ENCODE results near the gene SDC1.

The SDC1 gene

DNA sequence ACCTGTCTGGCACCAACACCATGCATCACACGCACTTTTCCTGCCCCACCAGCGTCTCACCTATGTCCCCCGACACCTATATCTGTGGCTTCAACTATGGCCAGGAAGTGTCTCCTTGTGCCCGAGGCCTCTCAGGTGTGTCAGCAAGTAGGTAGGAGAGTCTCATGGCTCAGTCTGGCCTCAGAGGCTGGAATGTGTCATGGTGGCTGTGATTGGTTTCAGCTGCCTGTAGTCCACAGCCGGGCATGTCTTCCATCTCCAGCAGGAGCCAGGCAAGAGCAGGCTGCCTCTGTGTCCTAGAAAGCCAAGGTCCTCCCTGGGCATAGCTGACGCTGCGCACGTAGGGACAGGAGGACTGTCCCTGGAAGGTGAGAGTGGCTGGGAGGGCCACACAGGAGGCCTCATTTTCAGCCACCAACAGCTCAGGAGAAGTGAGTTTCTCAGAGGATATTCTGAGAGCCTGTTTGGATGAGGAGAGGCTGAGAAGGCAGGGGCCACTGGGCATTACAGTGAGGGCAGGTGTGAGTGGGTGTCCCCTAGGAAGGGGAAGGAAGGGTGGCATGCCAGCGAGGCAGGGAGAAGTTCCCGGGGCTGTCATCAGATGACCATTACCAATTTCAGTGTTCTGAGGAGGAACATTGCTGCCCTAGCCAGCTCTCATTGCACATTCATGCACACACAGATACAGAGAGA lies 47.2 kb downstream of the SDC1 start:
- H3K4me3 ChIP-seq, result no peak overlapping the region
- H3K27ac ChIP-seq, result peak overlapping the region in 17 of 21 experiments; percentile 44 to 85 (median 80)

DNA sequence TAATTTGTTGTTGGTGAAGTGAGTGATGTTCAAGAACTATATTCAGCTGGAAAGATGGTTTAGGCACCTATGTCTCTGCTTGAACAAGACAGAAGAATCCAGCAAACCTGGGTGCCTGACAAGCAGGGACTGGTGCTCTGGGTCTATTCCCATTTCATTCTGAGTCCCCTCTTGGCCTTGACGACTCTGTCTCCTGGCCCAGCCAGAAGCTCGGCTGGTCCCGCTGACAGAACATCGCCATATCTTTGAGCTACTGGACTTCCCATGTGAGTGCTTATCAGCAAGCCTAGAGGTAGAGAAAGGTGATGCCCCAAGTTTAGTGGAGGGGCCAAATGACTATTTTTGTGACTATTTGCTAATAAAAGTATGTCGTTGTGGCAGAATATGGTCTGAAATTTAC lies 48.2 kb downstream of the SDC1 start:
- H3K4me3 ChIP-seq, result no peak overlapping the region
- H3K27ac ChIP-seq, result peak overlapping the region in 10 of 21 experiments; percentile 11 to 85 (median 47)

DNA sequence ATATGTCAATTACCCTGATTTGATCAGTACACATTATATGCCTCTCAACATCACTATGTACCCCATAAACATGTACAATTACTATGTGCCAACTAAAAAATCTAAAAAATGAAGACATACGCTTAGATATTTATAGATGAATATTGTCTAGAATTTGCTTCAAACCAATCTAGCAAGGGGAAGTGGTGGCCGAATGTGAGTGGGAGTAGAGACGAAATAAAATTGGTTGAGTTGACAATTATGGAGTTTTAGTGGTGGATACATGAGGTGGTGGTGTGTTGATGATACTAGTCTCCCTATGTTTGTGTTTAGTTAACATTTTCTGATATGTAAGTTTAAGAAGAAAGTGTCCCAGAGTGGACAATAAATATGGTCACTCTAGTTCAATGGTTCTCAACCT lies 49.0 kb downstream of the SDC1 start:
- peak overlapping the region in 2 of 21 experiments; percentile 24 to 27 for H3K27ac ChIP-seq
- H3K4me3 ChIP-seq, result no peak overlapping the region

DNA sequence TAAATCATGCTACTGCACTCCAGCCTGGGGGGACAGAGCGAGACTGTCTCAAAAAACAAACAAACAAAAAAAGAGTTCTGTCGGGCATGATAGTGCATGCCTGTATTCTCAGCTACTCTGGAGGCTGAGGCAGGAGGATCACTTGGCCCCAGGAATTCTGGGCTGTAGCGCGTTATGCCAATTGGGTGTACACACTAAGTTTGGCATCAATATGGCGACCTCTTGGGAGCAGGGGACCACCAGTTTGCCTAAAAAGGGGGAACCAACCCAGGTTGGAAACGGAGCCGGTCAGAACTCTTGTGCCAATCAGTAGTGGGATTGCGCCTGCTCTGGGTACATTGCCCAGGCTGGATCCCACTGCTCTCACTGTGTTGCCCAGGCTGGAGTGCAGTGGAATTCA lies 49.7 kb downstream of the SDC1 start:
- H3K27ac ChIP-seq, result peak overlapping the region in 1 of 21 experiments; percentile 13
- H3K4me3 ChIP-seq, result no peak overlapping the region

DNA sequence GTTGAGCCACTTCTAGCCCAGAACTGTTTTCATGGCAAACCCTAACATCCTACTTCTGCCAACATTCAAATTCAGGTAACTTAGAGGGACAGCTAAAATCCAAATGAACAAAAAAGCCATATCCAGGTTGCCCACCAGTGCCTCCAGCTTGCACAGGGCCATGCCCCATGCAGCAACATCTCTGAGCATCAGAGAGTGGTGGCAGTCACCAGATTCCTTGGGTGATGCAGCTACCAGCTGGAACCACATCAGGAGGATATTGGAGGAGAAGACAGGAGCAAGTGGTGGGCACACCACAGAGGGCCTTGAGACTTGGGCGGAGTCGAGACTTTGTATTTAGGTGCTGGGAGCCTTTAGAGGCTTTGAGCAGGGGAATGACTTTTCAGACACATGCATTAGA lies 50.5 kb downstream of the SDC1 start:
- Histone ChIP-seq H3K27ac (peak overlapping the region in 1 of 21 experiments; percentile 3), H3K4me3 (no peak overlapping the region)

DNA sequence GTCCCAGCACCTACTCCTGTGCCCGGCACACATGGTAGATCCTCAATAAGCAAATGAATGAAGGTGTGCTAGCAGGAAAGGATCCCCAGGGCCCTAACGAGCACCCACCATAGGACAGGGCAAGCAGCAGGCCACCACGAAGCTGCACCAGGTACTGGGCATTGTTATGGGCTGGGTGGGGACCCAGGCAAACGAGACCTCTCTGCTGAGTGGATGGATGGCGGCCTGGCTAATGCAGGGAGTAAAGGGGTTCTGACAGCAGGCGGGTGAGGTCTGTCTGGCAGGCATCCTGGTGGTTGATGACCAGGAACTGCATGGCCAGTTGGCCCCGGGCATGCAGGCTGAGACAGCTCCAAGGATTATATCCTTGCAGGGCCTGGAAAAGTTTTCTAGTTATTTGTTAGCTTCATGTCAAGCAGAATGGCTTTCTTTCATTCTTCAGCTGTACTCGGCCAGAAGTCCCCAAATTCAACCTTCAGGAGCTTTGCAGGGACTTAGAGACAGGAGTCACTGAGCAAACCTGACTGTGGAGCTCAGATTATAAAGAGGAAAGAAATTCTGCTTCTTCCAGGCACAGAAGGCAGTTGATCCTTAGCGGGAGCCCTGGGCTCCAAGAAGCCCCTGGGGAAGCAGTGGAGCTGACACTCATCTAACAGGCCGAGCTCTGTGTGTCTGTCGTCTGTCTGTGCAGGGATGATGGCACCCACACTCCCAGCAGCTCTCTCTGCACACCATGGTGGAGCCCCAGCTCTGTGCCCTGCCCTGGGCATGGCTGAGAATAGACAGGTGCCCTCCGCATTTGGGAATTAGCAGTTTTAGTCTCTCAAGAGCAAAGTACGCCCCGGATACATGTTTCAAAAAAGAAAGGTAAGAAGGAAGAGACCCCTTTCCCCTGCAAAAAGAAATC lies 51.2 kb downstream of the SDC1 start:
- no peak overlapping the region for H3K4me3 ChIP-seq

DNA sequence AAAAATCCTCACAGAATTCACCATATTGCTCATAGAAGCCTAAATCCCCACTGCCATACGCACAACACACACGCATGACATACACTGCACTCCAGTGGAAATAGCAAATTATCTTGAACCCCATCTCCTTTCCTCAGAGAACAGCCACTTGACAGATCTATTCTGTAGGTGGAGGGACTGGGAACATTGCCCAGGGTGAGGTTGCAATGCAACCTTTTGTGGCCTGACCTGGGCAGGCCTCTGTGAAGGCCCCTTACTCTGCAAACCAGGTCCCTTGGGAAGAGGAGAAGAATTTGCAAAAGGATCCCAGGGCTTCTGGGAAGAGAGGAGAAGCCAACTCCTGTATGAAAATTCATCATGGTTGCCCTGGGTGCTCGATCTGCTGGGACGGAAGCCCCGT lies 51.9 kb downstream of the SDC1 start:
- peak overlapping the region in 14 of 21 experiments; percentile 10 to 83 (median 76) for H3K27ac ChIP-seq
- no peak overlapping the region for H3K4me3 ChIP-seq

More for the DNA sequence above, 51.2 kb downstream of the SDC1 start:
- H3K27ac ChIP-seq, result peak overlapping the region in 8 of 21 experiments; percentile 1 to 83 (median 77)

DNA sequence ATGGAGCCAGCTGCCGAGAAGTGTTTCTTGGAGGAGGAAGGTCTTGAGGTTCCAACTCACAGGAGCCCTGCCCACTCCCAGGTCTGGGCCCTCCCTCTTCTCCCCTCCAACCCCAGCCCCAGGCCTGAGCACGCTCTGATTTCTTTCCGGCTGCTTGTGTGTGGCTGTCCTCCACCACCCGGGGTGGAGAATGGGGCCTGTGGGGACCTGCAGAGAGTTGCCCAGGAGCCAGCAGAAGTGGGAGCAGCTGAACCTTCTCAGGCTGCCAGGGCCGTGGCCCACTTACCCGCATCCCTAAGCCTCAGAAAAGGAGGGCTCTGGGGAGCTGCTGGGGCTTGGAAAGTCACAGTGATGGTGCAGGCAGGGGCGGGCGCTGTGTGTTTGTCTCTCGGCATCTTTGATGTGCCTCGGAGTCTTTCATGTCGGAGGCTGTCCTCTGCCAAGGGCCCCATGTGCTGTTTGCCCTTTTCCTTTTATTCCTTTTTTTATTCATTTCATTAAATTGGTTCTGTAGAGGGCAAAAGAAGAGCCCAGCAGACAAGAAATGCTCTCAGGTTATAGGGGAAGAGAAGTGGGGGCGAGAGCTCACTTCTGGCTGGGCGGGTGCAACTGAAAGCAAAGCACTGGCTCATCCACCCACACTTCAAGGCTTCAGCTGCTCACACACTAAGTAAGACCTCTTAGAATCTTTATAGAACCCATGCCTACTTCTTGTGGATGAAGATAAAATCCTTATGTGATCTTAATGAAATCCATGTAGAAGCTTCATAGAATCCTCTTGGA lies 52.5 kb downstream of the SDC1 start:
- peak overlapping the region in 20 of 21 experiments; percentile 10 to 83 (median 75) for H3K27ac ChIP-seq
- H3K4me3 ChIP-seq, result no peak overlapping the region

- peak overlapping the region in 17 of 21 experiments; percentile 10 to 81 (median 67) for H3K27ac ChIP-seq
- H3K4me3 ChIP-seq, result no peak overlapping the region
These were observed 53.4 kb downstream of the SDC1 start for GRCh38 chr2:20171445-20171977.

DNA sequence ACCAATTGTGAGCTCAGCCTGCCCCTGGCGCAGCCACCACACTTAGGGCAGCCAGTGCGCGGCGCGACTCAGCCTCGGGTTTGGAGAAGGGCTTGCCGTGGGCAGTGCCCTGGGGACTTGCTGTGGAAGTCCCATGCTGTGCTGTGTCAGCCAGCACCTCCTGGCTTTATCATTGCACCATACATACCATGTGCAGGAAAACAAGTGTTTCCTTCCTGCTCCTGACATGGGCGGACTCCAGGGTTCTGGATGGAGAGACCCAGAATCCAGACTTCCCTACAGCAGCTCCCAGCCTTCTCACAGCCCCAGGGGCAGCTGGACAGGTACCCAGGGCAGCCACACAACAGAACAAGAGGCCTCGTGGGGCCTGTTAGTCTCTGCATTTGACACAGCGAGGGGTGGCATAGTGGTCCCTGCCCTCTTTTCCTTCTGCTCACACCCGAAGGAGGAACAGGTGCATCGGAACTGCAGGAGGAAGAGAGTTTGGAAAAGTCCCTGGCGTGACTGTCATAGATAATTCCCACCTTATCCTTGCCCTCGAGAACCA lies 54.2 kb downstream of the SDC1 start:
- Histone ChIP-seq H3K4me3 (no peak overlapping the region), H3K27ac (peak overlapping the region in 11 of 21 experiments; percentile 1 to 81 (median 66))

DNA sequence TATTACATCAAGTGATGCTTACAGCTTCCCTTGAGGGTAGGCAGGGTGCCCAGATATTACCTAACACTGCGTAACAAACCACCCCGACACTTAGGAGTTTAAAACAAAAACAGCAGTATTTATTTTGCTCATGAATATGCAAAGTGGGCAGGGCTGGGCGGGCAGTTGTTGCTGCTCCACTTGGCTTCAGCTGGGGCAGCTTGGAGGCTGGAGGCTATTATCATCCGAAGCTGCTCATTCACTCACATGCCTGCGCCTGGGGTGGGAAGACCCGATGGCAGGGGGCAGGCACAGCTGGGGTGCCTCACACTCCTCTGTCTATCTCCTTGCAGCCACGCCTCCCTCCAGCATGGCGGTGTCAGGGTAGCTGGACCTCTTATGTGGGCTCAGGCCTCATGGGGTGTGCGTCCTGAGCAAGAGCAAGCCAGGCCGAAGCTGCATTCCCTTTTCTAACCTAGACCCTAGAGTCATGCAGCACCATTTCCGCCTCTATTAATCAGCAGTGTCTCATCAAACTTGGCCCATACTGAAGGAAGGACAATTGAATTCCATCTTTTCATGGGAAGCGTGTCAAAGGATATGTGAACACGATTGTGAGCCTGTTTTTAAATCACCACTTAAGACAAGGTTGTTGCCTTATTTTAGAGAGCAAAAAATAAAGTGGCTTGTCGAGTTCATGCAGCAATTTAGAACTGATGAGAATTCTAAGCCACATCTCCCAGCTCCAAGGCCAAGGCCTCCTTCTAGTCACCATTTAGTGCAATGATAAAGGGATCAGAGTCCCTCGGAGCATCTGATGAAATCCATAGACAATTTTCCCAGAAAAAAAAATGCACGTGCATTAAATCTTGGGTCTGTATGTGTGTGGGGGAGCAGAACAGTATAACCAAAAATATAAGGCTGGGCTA lies 54.9 kb downstream of the SDC1 start:
- Histone ChIP-seq H3K27ac (peak overlapping the region in 12 of 21 experiments; percentile 1 to 80 (median 44)), H3K4me3 (no peak overlapping the region)

DNA sequence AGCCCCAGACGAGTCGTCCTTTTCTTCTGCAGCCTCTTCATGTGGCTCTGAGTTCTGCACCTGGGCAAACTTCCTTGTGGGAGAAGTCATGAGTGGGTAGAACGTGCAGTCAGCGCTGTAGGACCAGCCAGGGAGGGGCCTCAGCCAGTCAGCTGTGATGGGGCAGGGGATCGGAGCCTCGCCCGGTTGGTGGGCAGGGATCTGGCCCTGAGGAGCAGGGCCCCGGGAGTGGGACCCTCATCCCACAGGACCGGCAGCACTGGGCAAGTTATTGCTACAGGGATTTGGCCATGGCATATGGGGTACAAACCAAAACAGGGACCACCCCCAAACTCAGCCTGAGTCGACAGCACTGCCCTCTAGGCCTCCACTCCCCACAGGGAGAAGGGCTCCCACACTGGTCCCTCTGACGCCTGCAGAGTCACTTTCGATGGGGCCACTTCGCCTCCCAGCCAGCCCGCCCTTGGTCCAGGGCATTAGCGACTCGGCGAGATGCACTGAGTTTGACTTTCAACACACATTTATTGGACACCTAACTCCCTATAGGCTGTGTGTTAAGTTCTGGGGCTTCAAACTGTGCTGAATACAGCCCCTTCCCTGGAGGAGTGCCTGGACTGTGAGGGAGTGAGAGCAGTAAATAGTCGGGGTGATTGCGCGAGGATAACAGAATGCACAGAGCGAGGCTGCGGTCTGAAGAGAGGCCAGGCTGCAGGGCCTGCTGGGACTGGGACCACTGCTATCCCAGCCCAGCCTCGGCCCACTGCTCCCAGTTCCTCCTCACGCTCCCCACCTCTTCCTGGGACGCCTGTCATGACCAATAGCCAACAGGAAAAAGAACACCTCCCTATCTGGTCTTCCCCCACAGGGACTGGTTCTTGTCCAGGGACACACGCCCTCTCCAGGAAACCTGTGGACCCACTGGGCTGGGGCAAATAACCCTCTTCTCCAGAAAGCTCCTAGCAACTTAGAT lies 55.9 kb downstream of the SDC1 start:
- H3K4me3 ChIP-seq, result no peak overlapping the region
- peak overlapping the region in 8 of 21 experiments; percentile 2 to 80 (median 44) for H3K27ac ChIP-seq

- Histone ChIP-seq H3K27ac (peak overlapping the region in 3 of 21 experiments; percentile 40 to 84 (median 56)), H3K4me3 (no peak overlapping the region)
These were observed 56.7 kb downstream of the SDC1 start for GRCh38 chr2:20168048-20168726.

GRCh38 chr2:20167356-20167755 lies 57.6 kb downstream of the SDC1 start:
- Histone ChIP-seq H3K4me3 (no peak overlapping the region), H3K27ac (peak overlapping the region in 4 of 21 experiments; percentile 11 to 84 (median 28))

DNA sequence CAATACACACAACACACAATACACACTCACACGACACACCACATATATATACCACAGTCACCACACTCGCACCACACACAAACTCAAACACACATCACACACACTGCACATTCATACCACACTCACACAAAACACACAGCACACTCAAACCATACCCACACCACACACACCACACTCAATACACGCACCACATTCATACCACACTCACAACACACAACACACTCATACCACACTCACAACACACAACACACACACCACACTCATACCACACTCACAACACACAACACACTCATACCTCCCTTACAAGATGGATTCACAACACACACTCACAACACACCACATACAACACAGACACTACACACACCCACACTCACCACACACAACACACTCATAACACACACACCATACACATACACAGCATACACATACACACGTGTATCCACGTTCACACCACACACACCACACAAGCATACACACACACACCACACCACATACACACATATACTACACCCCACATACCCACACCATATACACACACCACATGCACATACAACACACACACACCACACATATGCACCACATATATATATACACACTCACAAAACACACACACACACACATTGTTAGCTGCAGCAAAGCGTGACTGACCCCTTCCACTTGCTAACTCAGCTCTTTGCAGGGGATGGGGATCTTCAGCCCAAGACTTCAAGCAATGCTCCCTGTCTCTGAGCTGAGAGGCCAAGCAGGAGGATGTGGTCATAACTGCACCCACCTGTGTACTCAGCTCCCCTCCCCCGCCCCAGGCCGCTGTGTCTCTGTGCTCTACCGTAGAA lies 59.0 kb downstream of the SDC1 start:
- H3K4me3 ChIP-seq, result no peak overlapping the region
- H3K27ac ChIP-seq, result peak overlapping the region in 3 of 21 experiments; percentile 23 to 84 (median 34)

All from skin epidermis (tissue), 12 donors.